ENCODE data around the gene CGNL1. TPM values are rescaled to one million over a fixed set of nuclear protein-coding genes. Genes with fewer than 3 reads are reported as not detected.

The CGNL1 gene
- 1.7 and 2.0 TPM in 2 replicates for total RNA-seq

GRCh38 chr15:57375827-57376695 lies at the start of gene CGNL1:
Gene CGNL1, plus strand, starts transcription at chr15:57376505. Its CDS starts 61,495 bp downstream, at chr15:57438000.

DNA sequence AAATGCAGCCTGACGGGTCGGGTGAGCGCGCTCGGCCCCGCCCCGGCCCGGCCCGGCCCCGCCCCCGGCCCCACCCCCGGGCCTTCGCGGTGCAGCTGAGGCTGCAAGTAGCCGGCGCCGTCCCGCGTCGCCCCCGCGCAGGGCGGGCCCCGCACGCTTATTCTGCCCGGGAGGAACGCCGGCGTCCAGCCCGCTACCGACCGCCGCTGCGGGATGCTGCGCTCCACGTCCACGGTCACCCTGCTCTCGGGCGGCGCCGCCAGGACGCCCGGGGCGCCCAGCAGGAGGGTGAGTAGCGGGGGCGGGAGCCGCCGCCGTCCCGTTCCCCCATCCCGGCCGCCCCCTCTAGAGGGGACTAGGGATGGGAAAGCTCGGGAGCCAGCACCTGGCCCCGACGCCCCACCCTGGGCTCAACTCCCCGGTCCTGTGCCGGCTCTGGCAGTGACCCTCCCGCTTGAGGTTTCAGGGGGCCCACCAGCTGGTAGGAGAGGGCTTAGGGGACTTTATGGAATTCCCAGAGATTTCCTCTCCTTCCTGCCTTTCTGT lies 215.6 kb downstream of the CGNL1 start, which contains the start of gene MYZAP:
Gene MYZAP, plus strand, starts transcription at position 83 of the 546 bp plus-strand sequence. Its CDS starts 131 bp downstream, at position 214.

Other genes starting within 250 kb of the CGNL1 start
- gene MYZAP, start 215.4 kb downstream of the CGNL1 start, total RNA-seq, result 0.81 and 0.83 TPM in 2 replicates